HepG2 (cell line): ENCODE data around the gene CAMK1D.

Experiments
- CTCF ChIP-seq: sonication (generic); formaldehyde crosslinking; IDR thresholded peaks from 2 replicates; pipeline ENCODE4 v1.5.0; 2020; ENCODE audit warnings: mild to moderate bottlenecking, missing genetic modification reagents, moderate library complexity
- HMG20B ChIP-seq: conservative IDR thresholded peaks from 2 replicates; pipeline ENCODE4 v1.6.1; 2016; ENCODE audit warnings: missing genetic modification reagents, missing compliant biosample characterization
- JARID2 ChIP-seq: sonication (generic); formaldehyde crosslinking; IDR thresholded peaks from 2 replicates; pipeline ENCODE4 v1.8.1; 2023; ENCODE audit warnings: missing genetic modification reagents, inconsistent platforms; ENCODE audit not compliant: insufficient replicate concordance
- TBP ChIP-seq: sonication (generic); formaldehyde crosslinking; IDR thresholded peaks from 2 replicates; pipeline ENCODE4 v1.5.0; 2020; ENCODE audit warnings: missing genetic modification reagents
- TBX2 ChIP-seq: sonication (generic); formaldehyde crosslinking; IDR thresholded peaks from 2 replicates; pipeline ENCODE4 v1.5.0; 2020; ENCODE audit warnings: missing genetic modification reagents, mild to moderate bottlenecking, borderline replicate concordance
- TRIM24 ChIP-seq: sonication (generic); formaldehyde crosslinking; IDR thresholded peaks from 2 replicates; pipeline ENCODE4 v1.8.0; 2022; ENCODE audit warnings: mild to moderate bottlenecking, missing genetic modification reagents
- TF ChIP-seq, protein P1 (sequence below): sonication (generic); formaldehyde crosslinking; IDR thresholded peaks from 2 replicates; pipeline ENCODE4 v1.9.0; 2022; ENCODE audit warnings: low read depth, missing genetic modification reagents

- no peak for TF ChIP-seq TBX2 (CRISPR knock-in tag)
- TF ChIP-seq JARID2 (CRISPR knock-in tag), result no peak
- no peak for TF ChIP-seq TRIM24 (CRISPR knock-in tag)
- TF ChIP-seq TBP (CRISPR knock-in tag), result no peak
- TF ChIP-seq CTCF (CRISPR knock-in tag), result no peak
- TF ChIP-seq, protein P1, sequence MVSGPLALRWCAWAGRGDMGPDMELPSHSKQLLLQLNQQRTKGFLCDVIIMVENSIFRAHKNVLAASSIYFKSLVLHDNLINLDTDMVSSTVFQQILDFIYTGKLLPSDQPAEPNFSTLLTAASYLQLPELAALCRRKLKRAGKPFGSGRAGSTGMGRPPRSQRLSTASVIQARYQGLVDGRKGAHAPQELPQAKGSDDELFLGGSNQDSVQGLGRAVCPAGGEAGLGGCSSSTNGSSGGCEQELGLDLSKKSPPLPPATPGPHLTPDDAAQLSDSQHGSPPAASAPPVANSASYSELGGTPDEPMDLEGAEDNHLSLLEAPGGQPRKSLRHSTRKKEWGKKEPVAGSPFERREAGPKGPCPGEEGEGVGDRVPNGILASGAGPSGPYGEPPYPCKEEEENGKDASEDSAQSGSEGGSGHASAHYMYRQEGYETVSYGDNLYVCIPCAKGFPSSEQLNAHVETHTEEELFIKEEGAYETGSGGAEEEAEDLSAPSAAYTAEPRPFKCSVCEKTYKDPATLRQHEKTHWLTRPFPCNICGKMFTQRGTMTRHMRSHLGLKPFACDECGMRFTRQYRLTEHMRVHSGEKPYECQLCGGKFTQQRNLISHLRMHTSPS, result no peak
- no peak for TF ChIP-seq HMG20B
Observed at GRCh38 chr10:12800302-12800701, 451.0 kb downstream of the CAMK1D start.
